Measurements from ENCODE around the gene ZNF554.

DNA sequence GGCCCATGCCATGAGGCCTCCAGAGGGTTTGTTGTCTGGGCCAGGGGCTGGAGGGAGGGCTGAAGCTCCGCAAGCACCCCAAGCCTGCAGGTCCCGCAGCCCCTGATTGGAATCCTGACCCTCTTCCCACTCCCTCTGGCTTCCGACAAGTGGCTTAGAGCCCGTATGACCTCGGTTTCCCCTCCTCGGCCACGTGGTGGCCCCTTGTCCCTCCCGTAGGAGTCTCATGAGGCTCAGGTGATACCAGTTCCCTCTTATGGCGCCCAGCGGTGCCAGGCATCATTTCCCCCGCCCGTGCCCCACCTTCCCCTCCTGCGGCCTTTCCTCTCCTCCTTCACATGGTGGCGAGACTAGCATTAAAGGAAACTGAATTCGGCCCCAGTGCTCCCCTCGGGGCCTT is 28.2 kb upstream of the ZNF554 start:
- TF ChIP-seq RAD21 (IDR thresholded peaks at IDR 0.05 in 1 of 2, conservative IDR thresholded peaks at IDR 0.05 in 1 of 2; ENCODE audit: low read depth in 2 of 2, low read length in 2 of 2) (no peak), CTCF (IDR thresholded peaks at IDR 0.05; ENCODE audit: control extremely low read depth in 1 of 3, insufficient read depth in 1 of 3, low read depth in 1 of 3, low read length in 3 of 3) (no peak), RXRA (IDR thresholded peaks at IDR 0.05; ENCODE audit: insufficient read depth, low read depth, low read length) (no peak)
